22Rv1 (cell line): ENCODE measurements around the gene TEX35.
A peak's percentile ranks its signal among the peaks of the same experiment; 100 is the strongest.

Experiments used
- H3K27ac ChIP-seq: fragments of 450-650 bp; 2 replicates; pipeline ENCODE4 v1.5.1; 2017
- ZFX ChIP-seq: fragments of 450-650 bp; IDR thresholded peaks from 2 replicates; pipeline ENCODE4 v1.6.1; 2017; ENCODE audit warnings: antibody characterized with exemption, borderline replicate concordance
- TF ChIP-seq, protein P1 (sequence below): fragments of 450-650 bp; IDR thresholded peaks from 2 replicates; pipeline ENCODE4 v1.5.1; 2017; ENCODE audit warnings: mild to moderate bottlenecking

Gene TEX35

GRCh38 chr1:178529364-178530036, 16.6 kb downstream of the TEX35 start:
- TF ChIP-seq, protein P1, sequence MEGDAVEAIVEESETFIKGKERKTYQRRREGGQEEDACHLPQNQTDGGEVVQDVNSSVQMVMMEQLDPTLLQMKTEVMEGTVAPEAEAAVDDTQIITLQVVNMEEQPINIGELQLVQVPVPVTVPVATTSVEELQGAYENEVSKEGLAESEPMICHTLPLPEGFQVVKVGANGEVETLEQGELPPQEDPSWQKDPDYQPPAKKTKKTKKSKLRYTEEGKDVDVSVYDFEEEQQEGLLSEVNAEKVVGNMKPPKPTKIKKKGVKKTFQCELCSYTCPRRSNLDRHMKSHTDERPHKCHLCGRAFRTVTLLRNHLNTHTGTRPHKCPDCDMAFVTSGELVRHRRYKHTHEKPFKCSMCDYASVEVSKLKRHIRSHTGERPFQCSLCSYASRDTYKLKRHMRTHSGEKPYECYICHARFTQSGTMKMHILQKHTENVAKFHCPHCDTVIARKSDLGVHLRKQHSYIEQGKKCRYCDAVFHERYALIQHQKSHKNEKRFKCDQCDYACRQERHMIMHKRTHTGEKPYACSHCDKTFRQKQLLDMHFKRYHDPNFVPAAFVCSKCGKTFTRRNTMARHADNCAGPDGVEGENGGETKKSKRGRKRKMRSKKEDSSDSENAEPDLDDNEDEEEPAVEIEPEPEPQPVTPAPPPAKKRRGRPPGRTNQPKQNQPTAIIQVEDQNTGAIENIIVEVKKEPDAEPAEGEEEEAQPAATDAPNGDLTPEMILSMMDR, result no peak
- no peak for TF ChIP-seq ZFX
- no peak overlapping the region for H3K27ac ChIP-seq

DNA sequence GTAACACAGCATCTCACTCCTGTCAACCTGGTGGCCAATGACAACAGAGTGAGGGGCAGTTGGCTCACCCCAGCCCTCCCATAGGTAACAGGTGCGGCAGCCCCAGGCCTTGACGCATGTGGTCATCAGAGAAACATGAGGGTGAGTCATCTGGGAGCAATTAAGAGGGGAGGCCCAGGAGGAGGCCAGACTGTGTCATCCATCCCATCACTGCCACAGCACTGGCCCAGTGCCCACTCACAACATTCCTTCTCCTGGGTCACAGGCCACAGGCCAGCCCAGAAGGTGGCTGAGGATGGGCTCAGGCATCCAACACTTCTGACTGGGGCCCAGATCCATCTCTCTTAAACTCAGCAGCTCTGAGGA, 17.1 kb downstream of the TEX35 start:
- no peak overlapping the region for H3K27ac ChIP-seq

DNA sequence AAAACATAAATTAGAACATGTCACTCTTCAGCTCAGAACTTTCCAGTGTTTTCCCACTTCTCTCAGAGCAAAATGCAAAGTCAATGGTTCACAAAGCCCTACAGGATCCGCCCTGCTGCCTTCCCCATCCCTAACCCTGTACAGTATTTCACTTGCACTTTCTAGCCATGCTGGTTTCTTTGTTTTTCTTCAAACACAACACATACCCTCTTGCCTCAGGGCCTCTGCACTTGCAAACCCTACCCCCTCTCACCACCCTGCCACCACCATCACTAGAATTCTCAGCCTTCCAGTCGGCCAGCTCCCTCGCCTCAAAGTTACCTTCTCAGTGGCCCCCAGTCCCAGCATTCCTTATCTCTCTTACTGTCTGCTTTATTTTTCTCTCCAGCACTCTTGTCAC, 17.6 kb downstream of the TEX35 start:
- no peak overlapping the region for H3K27ac ChIP-seq
- TF ChIP-seq ZFX, result no peak
- TF ChIP-seq, protein P1, result no peak

More for the DNA sequence above, 17.1 kb downstream of the TEX35 start:
- TF ChIP-seq, protein P1, result no peak
- no peak for TF ChIP-seq ZFX

DNA sequence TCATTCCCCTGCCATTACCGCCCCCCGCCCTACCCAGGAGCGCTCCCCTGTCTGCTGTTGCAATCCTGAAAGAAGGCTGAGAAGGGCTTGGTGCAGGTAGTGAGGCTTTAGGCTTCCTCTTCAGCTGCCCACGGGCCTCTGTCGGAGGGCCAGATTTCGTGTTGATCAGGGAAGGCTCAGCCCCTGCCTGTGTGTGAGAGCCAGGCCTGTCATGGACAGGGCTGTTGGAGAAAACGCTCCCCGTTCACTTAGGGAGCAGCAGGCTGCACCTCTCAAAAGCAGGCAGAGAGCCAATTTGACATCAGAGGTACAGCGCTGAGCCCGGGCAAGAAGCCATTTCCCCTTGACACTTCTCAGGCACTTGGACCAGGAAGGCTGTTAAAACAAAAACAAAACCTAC, 19.0 kb downstream of the TEX35 start:
- H3K27ac ChIP-seq, result no peak overlapping the region
- no peak for TF ChIP-seq ZFX
- TF ChIP-seq, protein P1, result no peak

DNA sequence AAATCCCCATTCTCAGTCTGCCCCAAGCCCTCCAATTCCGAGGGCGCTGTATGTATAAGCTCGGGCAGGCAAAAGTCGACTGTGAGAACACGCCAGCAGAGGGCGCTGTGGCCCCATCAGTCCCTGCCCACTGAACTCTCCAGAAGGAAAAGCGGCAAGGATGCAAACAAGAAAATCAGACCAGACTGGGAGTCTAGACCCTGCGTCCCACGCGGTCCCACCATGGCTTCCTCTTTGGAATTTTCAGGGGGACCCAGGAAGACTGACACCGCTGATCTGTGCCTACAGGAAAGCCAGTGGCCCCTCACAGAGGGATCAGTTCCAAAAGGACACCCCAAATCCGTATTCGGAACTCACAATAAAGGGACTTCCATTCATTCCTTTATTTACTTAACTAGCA, 19.5 kb downstream of the TEX35 start:
- no peak for TF ChIP-seq ZFX
- TF ChIP-seq, protein P1, result peak; percentile 99
- no peak overlapping the region for H3K27ac ChIP-seq

DNA sequence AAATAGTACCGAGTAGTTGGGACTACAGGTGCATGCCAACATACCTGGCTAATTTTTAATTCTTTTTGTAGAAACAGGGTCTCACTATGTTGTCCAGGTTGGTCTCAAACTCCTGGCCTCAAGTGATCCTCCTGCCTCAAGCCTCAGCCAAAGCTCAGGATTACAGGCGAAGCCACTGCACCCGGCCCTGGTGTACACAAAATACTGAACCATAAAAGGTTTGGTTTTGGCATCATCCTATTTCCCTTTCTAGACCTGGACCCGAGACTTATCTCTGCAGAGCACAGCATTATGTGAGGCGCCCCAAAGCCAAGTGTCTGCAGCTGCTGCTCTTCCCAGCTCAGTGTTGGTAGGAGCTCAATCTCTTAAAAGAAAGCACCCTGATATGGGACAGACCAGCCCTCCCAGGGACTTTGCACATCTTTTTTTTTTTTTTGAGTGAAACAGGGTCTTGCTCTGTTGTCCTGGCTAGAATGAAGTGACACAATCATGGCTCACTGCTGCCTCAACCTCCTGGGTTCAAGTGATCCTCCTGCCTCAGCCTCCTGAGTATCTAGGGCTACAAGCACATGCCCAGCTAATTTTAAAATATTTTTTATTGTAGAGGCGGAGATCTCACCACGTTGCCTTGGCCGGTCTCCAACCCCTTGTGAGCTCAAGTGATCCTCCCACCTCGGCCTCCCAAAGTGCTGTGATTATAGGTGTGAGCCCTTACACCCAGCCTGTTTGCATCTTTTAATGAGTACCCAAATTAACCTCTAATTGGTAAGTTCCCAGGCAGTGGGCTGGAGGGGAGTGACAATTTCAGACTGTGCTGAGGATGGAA, 20.4 kb downstream of the TEX35 start:
- TF ChIP-seq, protein P1, result no peak
- no peak for TF ChIP-seq ZFX
- H3K27ac ChIP-seq, result no peak overlapping the region
